Measurements from ENCODE around the gene FAM13A. TPM values are rescaled to one million over a fixed set of nuclear protein-coding genes. Genes with fewer than 3 reads are reported as not detected.

Gene FAM13A
- total and polyA plus RNA-seq, 3 donors from 2014 or later, result 30.7 to 123 (median 109) TPM

- 79 to 91% methylated on average over 2 of the region's 2 CpGs for WGBS, 2 donors
Measured at GRCh38 chr4:88963817-88964216, 93.2 kb downstream of the FAM13A start.

DNA sequence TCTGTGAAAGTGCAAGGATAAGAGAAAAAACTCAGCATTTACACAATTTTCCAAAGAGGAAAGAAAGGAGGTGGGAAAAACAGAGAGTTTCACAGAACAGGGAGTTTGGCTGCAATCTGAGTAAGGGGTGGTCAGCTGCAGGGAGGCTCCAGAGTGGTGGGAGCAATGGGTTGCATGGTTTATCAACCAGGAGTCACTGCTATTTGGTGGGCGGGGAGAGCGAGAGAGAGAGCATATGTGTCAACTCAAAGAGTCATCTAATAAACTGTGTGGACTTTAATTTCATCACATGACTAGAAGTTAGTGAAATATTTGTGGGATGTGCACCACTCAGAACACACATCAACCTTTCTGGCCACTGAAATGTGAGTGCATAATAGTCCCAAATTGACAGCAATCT lies 94.6 kb downstream of the FAM13A start:
- H3K9me3 ChIP-seq, result no peaks in the 10 kb centered on the region
- DNase-seq, result no peak
- no peaks in the 10 kb centered on the region for H3K36me3 ChIP-seq (ENCODE audit: low read depth, missing control alignments)
- H3K27ac ChIP-seq, result no peak overlapping the region
- no peaks in the 10 kb centered on the region for H3K4me1 ChIP-seq
- no peak overlapping the region for H3K4me3 ChIP-seq
- intact Hi-C loops (cut with DNase I; ENCODE audit: low total_unique reads), result no loop called here
- no peak for TF ChIP-seq CTCF (IDR thresholded peaks at IDR 0.05)
- no peak for TF ChIP-seq POLR2A (IDR thresholded peaks at IDR 0.05)
- 90 to 96% methylated on average over 2 of the region's 2 CpGs for WGBS, 2 donors
- H3K27me3 ChIP-seq, result no peaks in the 10 kb centered on the region

More at GRCh38 chr4:88963817-88964216, 93.2 kb downstream of the FAM13A start:
- TF ChIP-seq POLR2A (IDR thresholded peaks at IDR 0.05) (no peak), CTCF (IDR thresholded peaks at IDR 0.05) (no peak)
- H3K4me1 ChIP-seq, result no peaks in the 10 kb centered on the region
- no peaks in the 10 kb centered on the region for H3K36me3 ChIP-seq (ENCODE audit: low read depth, missing control alignments)
- intact Hi-C loops (cut with DNase I; ENCODE audit: low total_unique reads), result no loop called here
- no peak overlapping the region for H3K27ac ChIP-seq
- H3K4me3 ChIP-seq, result no peak overlapping the region
- H3K9me3 ChIP-seq, result no peaks in the 10 kb centered on the region
- DNase-seq, result no peak
- H3K27me3 ChIP-seq, result no peaks in the 10 kb centered on the region

- no peaks in the 10 kb centered on the region for H3K9me3 ChIP-seq
- no peak for TF ChIP-seq CTCF (IDR thresholded peaks at IDR 0.05)
- TF ChIP-seq POLR2A (IDR thresholded peaks at IDR 0.05), result no peak
- H3K36me3 ChIP-seq (ENCODE audit: low read depth, missing control alignments), result no peaks in the 10 kb centered on the region
- DNase-seq, result no peak
- H3K27me3 ChIP-seq, result no peaks in the 10 kb centered on the region
- WGBS, 2 donors, result 70 to 79% methylated on average over 1 of the region's 1 CpG
- H3K4me3 ChIP-seq, result no peak overlapping the region
- H3K4me1 ChIP-seq, result no peaks in the 10 kb centered on the region
- H3K27ac ChIP-seq, result no peak overlapping the region
- intact Hi-C loops (cut with DNase I; ENCODE audit: low total_unique reads), result no loop called here
Measured at GRCh38 chr4:88960576-88960975, 96.4 kb downstream of the FAM13A start.

DNA sequence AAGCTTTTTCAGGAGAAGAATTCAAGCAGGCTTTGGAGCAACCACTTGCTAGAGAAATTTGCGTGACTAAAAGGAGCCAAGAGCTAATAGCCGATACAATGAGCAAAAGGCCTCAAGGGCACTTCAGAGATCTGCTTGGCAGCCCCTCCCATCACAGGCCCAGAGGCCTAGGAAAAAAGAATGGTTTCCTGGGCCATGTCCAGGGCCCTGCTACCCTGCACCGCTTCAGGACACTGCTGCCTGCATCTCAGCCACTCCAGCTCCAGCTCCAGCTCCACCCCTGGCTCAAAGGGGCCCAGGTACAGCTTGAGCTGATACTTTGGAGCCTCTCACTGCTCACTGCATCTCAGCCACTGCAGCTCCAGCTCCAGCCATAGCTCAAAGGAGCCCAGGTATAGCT lies 98.9 kb downstream of the FAM13A start:
- intact Hi-C loops (cut with DNase I; ENCODE audit: low total_unique reads), result no loop called here
- Histone ChIP-seq H3K4me1 (no peaks in the 10 kb centered on the region), H3K27me3 (no peaks in the 10 kb centered on the region), H3K27ac (no peak overlapping the region), H3K4me3 (no peak overlapping the region), H3K36me3 (ENCODE audit: low read depth, missing control alignments) (no peaks in the 10 kb centered on the region), H3K9me3 (no peaks in the 10 kb centered on the region)
- DNase-seq, result no peak
- no peak for TF ChIP-seq POLR2A (IDR thresholded peaks at IDR 0.05)
- no peak for TF ChIP-seq CTCF (IDR thresholded peaks at IDR 0.05)
- 74 to 88% methylated on average over 3 of the region's 3 CpGs for WGBS, 2 donors

- no peak for DNase-seq
- Histone ChIP-seq H3K9me3 (no peaks in the 10 kb centered on the region), H3K36me3 (ENCODE audit: low read depth, missing control alignments) (no peaks in the 10 kb centered on the region), H3K4me1 (no peaks in the 10 kb centered on the region), H3K27me3 (no peaks in the 10 kb centered on the region), H3K4me3 (no peak overlapping the region), H3K27ac (no peak overlapping the region)
- 43 to 46% methylated on average over 2 of the region's 2 CpGs for WGBS, 2 donors
- TF ChIP-seq CTCF (IDR thresholded peaks at IDR 0.05) (no peak), POLR2A (IDR thresholded peaks at IDR 0.05) (no peak)
- intact Hi-C loops (cut with DNase I; ENCODE audit: low total_unique reads), result no loop called here
Measured at GRCh38 chr4:88957570-88957969, 99.4 kb downstream of the FAM13A start.
